Sigmoid colon (tissue), 7 donors: Measurements from ENCODE around the gene NUTM2D. TPM values are rescaled to one million over a fixed set of nuclear protein-coding genes. Genes with fewer than 3 reads are reported as not detected.
A peak's percentile ranks its signal among the peaks of the same experiment; 100 is the strongest.
"Not testable (repeated sequence)": the region's sequence is repeated elsewhere in the genome, so short reads cannot be mapped to it uniquely, and the experiment has no call there.

Experiments used
- DNase-seq: peaks from one replicate; pipeline ENCODE4 v3.0.0-alpha.2; 2019
- H3K27ac ChIP-seq, 4 donors: fragments of 200-600 bp; sonication (generic); one replicate each; pipeline ENCODE4 v1.5.1; 2016 to 2019; ENCODE audit warnings: mild to moderate bottlenecking in 1 of 4
- H3K27me3 ChIP-seq, 3 donors: fragments of 200-600 bp; sonication (generic); one replicate each; pipeline ENCODE4 v1.5.1; 2019; ENCODE audit warnings: mild to moderate bottlenecking in 1 of 3
- H3K36me3 ChIP-seq, 4 donors: fragments of 200-600 bp; sonication (generic); one replicate each; pipeline ENCODE4 v1.5.1; 2016 to 2019
- H3K4me1 ChIP-seq, 4 donors: fragments of 200-600 bp; sonication (generic); one replicate each; pipeline ENCODE4 v1.5.1; 2017 to 2019
- H3K4me3 ChIP-seq, 4 donors: fragments of 200-600 bp; sonication (generic); one replicate each; pipeline ENCODE4 v1.5.1; 2017 to 2019; ENCODE audit warnings: mild to moderate bottlenecking in 2 of 4, moderate library complexity in 1 of 4
- H3K9me3 ChIP-seq, 4 donors: fragments of 200-600 bp in 3 of 4; sonication (generic) in 3 of 4; one replicate each; pipeline versions ENCODE4 v1.5.1 to v1.6.1; 2013 to 2019
- CTCF ChIP-seq, 4 experiments: fragments of 450-650 bp in 3 of 4; fragments of 200-600 bp in 1 of 4; IDR thresholded peaks; one replicate each; pipeline ENCODE4 v1.5.1; 2016 to 2019; ENCODE audit warnings: antibody characterized with exemption in 4 of 4, mild to moderate bottlenecking in 3 of 4, moderate library complexity in 2 of 4
- POLR2A ChIP-seq, 2 donors: fragments of 450-650 bp; IDR thresholded peaks; one replicate each; pipeline ENCODE4 v1.6.1; 2016; ENCODE audit warnings: antibody characterized with exemption in 2 of 2, mild to moderate bottlenecking in 2 of 2, moderate library complexity in 2 of 2
- POLR2AphosphoS5 ChIP-seq, 4 donors: sonication (generic); formaldehyde crosslinking; IDR thresholded peaks; one replicate each; pipeline ENCODE4 v1.6.1; 2017; ENCODE audit warnings: antibody characterized with exemption in 4 of 4
- WGBS, 2 donors: extraction: QIAGEN DNeasy Blood & Tissue Kit; methylation state at CpG; one replicate each; pipeline ENCODE4 v1.1.7; 2013; 5-methylcytosine and 5-hydroxymethylcytosine counted together
- intact Hi-C: fragments of 100-400 bp; cut with DNase I; formaldehyde crosslinking; loops from one replicate; pipeline ENCODE4 v1.15.1; 2023
- polyA plus RNA-seq, 3 donors: library from polyadenylated mRNA; stranded (reverse); fragments of 200-250 nt; gene quantifications; one replicate each; pipeline ENCODE4 v1.2.3, GENCODE V29; 2013
- total RNA-seq, 4 donors: library from RNA; depleted of rRNA; stranded (reverse); fragments of >200 nt; gene quantifications; one replicate each; pipeline ENCODE4 v1.1.0, GENCODE V29; 2016
- donor health status: healthy with polysubstance abuse.
- donor health status: Bipolar disorder and iron deficiency.
- donor health status: healthy.

Gene NUTM2D
- total and polyA plus RNA-seq, 7 donors: 1.1 to 17.1 (median 3.3) TPM

- Histone ChIP-seq H3K27ac (peak overlapping the region; percentile 85 to 89 (median 86)), H3K4me1 (peaks cover 0 to 18% (median 13%) of the 10 kb centered on the region in 4 donors), H3K4me3 (peak overlapping the region; percentile 54 to 60 (median 57))
- peak; percentile 68 for DNase-seq
- H3K27me3 ChIP-seq, H3K9me3 ChIP-seq, intact Hi-C loops, H3K36me3 ChIP-seq: not testable (repeated sequence)
- WGBS, 2 donors: 0 to 1% methylated on average over 17 to 26 of the region's 54 CpGs
Measured at GRCh38 chr10:87341546-87342142, 15.9 kb upstream of the NUTM2D start.

GRCh38 chr10:87342249-87342710 is 15.3 kb upstream of the NUTM2D start:
- H3K4me3 ChIP-seq: peak overlapping the region; percentile 54 to 60 (median 57)
- intact Hi-C loops, H3K27me3 ChIP-seq, H3K36me3 ChIP-seq, H3K9me3 ChIP-seq: not testable (repeated sequence)
- H3K27ac ChIP-seq: peak overlapping the region; percentile 85 to 89 (median 86)
- 0 to 1% methylated on average over 41 to 42 of the region's 43 CpGs for WGBS, 2 donors
- H3K4me1 ChIP-seq: peaks cover 0 to 18% (median 13%) of the 10 kb centered on the region in 4 donors
- TF ChIP-seq POLR2A (IDR thresholded peaks at IDR 0.05) (peak in 1 of 2 donors; percentile 8), POLR2AphosphoS5 (IDR thresholded peaks at IDR 0.05) (peak; percentile 29 to 56 (median 47))
- DNase-seq: peak; percentile 96

- intact Hi-C loops, H3K27me3 ChIP-seq, H3K9me3 ChIP-seq, H3K36me3 ChIP-seq: not testable (repeated sequence)
- peaks cover 0 to 18% (median 13%) of the 10 kb centered on the region in 4 donors for H3K4me1 ChIP-seq
- peak; percentile 89 for DNase-seq
- peak in 1 of 2 donors; percentile 10 for TF ChIP-seq POLR2A (IDR thresholded peaks at IDR 0.05)
- peak in 3 of 4 experiments; percentile 27 to 47 (median 37) for TF ChIP-seq CTCF (IDR thresholded peaks at IDR 0.05)
- peak in 2 of 4 donors; percentile 69 to 71 for TF ChIP-seq POLR2AphosphoS5 (IDR thresholded peaks at IDR 0.05)
- WGBS, 2 donors: 0% methylated on average over 61 of the region's 65 CpGs
- peak overlapping the region; percentile 54 to 60 (median 57) for H3K4me3 ChIP-seq
- peak overlapping the region; percentile 85 to 89 (median 86) for H3K27ac ChIP-seq
Measured at GRCh38 chr10:87342711-87343258, 14.8 kb upstream of the NUTM2D start.

GRCh38 chr10:87345743-87346142 is 11.8 kb upstream of the NUTM2D start:
- H3K4me1 ChIP-seq, DNase-seq, H3K9me3 ChIP-seq, H3K27me3 ChIP-seq, H3K27ac ChIP-seq, intact Hi-C loops, H3K36me3 ChIP-seq, H3K4me3 ChIP-seq: not testable (repeated sequence)
- 32 to 57% methylated on average over 1 of the region's 1 CpG for WGBS, 2 donors

GRCh38 chr10:87350161-87350560 is 7.4 kb upstream of the NUTM2D start:
- H3K27ac ChIP-seq, DNase-seq, H3K27me3 ChIP-seq, intact Hi-C loops, H3K4me1 ChIP-seq, H3K36me3 ChIP-seq, H3K9me3 ChIP-seq, H3K4me3 ChIP-seq: not testable (repeated sequence)
- WGBS, 2 donors: 89 to 98% methylated on average over 2 of the region's 2 CpGs

- H3K27ac ChIP-seq, H3K27me3 ChIP-seq, DNase-seq, H3K4me3 ChIP-seq, H3K36me3 ChIP-seq, intact Hi-C loops, H3K4me1 ChIP-seq, H3K9me3 ChIP-seq: not testable (repeated sequence)
- WGBS, 2 donors: 41 to 52% methylated on average over 3 of the region's 3 CpGs
Measured at GRCh38 chr10:87352825-87353224, 4.7 kb upstream of the NUTM2D start.

- DNase-seq, intact Hi-C loops: not testable (repeated sequence)
Measured at GRCh38 chr10:87355110-87355509, 2.4 kb upstream of the NUTM2D start.

GRCh38 chr10:87358159-87358558 is 615 bp downstream of the NUTM2D start:
- H3K4me3 ChIP-seq, DNase-seq, H3K4me1 ChIP-seq, H3K27ac ChIP-seq, intact Hi-C loops, H3K27me3 ChIP-seq, H3K36me3 ChIP-seq, H3K9me3 ChIP-seq: not testable (repeated sequence)
- 98% methylated on average over 1 of the region's 3 CpGs for WGBS, 2 donors

More at GRCh38 chr10:87355110-87355509, 2.4 kb upstream of the NUTM2D start:
- H3K4me3 ChIP-seq, H3K9me3 ChIP-seq, H3K36me3 ChIP-seq, H3K27ac ChIP-seq, H3K27me3 ChIP-seq, H3K4me1 ChIP-seq: not testable (repeated sequence)
- WGBS, 2 donors: 92 to 97% methylated on average over 16 to 20 of the region's 31 CpGs

- H3K27ac ChIP-seq, H3K36me3 ChIP-seq, H3K4me1 ChIP-seq, H3K9me3 ChIP-seq, H3K4me3 ChIP-seq, DNase-seq, H3K27me3 ChIP-seq, intact Hi-C loops: not testable (repeated sequence)
- 74 to 96% methylated on average over 5 to 7 of the region's 9 CpGs for WGBS, 2 donors
Measured at GRCh38 chr10:87369514-87370112, 12.1 kb downstream of the NUTM2D start.

GRCh38 chr10:87374091-87374490 is 16.5 kb downstream of the NUTM2D start:
- H3K4me3 ChIP-seq, H3K9me3 ChIP-seq, H3K27me3 ChIP-seq, DNase-seq, intact Hi-C loops, H3K36me3 ChIP-seq, H3K4me1 ChIP-seq, H3K27ac ChIP-seq: not testable (repeated sequence)
- 76 to 94% methylated on average over 1 of the region's 1 CpG for WGBS, 2 donors

GRCh38 chr10:87379115-87379514 is 21.6 kb downstream of the NUTM2D start:
- H3K9me3 ChIP-seq, H3K27me3 ChIP-seq, intact Hi-C loops, DNase-seq, H3K36me3 ChIP-seq, H3K4me1 ChIP-seq, H3K27ac ChIP-seq, H3K4me3 ChIP-seq: not testable (repeated sequence)
- 80 to 92% methylated on average over 3 to 4 of the region's 4 CpGs for WGBS, 2 donors
